Endothelial cell (in vitro differentiated cells): Measurements from ENCODE around the gene SCAF1. TPM values are rescaled to one million over a fixed set of nuclear protein-coding genes. Genes with fewer than 3 reads are reported as not detected.

Experiments used
- DNase-seq: peaks from one replicate; pipeline ENCODE4 v3.0.0; 2021; ENCODE audit warnings: low spot score
- H3K27ac Mint-ChIP-seq: one replicate; pipeline ENCODE4 v1.8.0; 2021; ENCODE audit warnings: mixed read lengths, inconsistent platforms; ENCODE audit not compliant: unreplicated experiment
- H3K27me3 Mint-ChIP-seq: one replicate; pipeline ENCODE4 v1.8.0; 2021; ENCODE audit warnings: mild to moderate bottlenecking, moderate library complexity, mixed read lengths, inconsistent platforms; ENCODE audit not compliant: unreplicated experiment
- H3K36me3 Mint-ChIP-seq: one replicate; pipeline ENCODE4 v1.8.0; 2021; ENCODE audit warnings: mild to moderate bottlenecking, low read depth, mixed read lengths, inconsistent platforms; ENCODE audit not compliant: unreplicated experiment
- H3K4me1 Mint-ChIP-seq: one replicate; pipeline ENCODE4 v1.8.0; 2021; ENCODE audit warnings: mild to moderate bottlenecking, mixed read lengths, inconsistent platforms; ENCODE audit not compliant: unreplicated experiment
- H3K4me3 Mint-ChIP-seq: one replicate; pipeline ENCODE4 v1.8.0; 2021; ENCODE audit warnings: mild to moderate bottlenecking, mixed read lengths, inconsistent platforms; ENCODE audit not compliant: unreplicated experiment
- H3K9me3 Mint-ChIP-seq: one replicate; pipeline ENCODE4 v1.8.0; 2021; ENCODE audit warnings: mixed read lengths, inconsistent platforms; ENCODE audit not compliant: unreplicated experiment
- total RNA-seq: library from RNA; stranded (reverse); fragmentation: NEBNext Ultra II Directional; extraction: Animal tissue kit (Norgen Biotek cat#: 25700); gene quantifications from one replicate; pipeline ENCODE4 v1.2.1, GENCODE V29; 2021; ENCODE audit not compliant: unreplicated experiment
- TF ChIP-seq, protein P1 (sequence below): fragments of 200-600 bp; sonication (generic); IDR thresholded peaks from one replicate; pipeline ENCODE4 v1.5.0; 2021; ENCODE audit warnings: antibody characterized with exemption; ENCODE audit not compliant: unreplicated experiment

The SCAF1 gene
- total RNA-seq, 1 donor from 2014 or later, result 90.3 TPM

DNA sequence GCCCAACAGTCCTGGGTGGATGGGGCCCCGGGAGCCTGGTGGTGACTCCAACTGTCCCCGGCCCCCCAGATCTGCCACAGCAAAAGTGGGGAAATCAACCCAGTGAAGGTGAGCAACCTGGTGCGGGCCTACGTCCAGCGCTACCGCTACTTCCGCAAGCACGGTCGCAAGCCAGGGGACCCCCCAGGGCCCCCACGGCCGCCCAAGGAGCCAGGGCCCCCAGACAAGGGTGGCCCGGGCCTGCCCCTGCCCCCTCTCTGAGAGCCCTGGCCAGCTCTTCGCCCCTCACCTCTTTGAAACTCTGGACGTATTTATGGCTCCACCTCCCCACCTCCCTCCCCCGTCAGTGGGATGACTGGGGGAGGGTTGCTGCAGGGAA is 16.1 kb downstream of the SCAF1 start:
- H3K4me1 Mint-ChIP-seq, result no peaks in the 10 kb centered on the region
- no peak for DNase-seq
- no peak overlapping the region for H3K4me3 Mint-ChIP-seq
- H3K27ac Mint-ChIP-seq, result no peak overlapping the region
- peaks cover 46% of the 10 kb centered on the region for H3K36me3 Mint-ChIP-seq
- peaks cover 22% of the 10 kb centered on the region for H3K27me3 Mint-ChIP-seq
- no peaks in the 10 kb centered on the region for H3K9me3 Mint-ChIP-seq
- TF ChIP-seq, protein P1, sequence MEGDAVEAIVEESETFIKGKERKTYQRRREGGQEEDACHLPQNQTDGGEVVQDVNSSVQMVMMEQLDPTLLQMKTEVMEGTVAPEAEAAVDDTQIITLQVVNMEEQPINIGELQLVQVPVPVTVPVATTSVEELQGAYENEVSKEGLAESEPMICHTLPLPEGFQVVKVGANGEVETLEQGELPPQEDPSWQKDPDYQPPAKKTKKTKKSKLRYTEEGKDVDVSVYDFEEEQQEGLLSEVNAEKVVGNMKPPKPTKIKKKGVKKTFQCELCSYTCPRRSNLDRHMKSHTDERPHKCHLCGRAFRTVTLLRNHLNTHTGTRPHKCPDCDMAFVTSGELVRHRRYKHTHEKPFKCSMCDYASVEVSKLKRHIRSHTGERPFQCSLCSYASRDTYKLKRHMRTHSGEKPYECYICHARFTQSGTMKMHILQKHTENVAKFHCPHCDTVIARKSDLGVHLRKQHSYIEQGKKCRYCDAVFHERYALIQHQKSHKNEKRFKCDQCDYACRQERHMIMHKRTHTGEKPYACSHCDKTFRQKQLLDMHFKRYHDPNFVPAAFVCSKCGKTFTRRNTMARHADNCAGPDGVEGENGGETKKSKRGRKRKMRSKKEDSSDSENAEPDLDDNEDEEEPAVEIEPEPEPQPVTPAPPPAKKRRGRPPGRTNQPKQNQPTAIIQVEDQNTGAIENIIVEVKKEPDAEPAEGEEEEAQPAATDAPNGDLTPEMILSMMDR, result no peak

DNA sequence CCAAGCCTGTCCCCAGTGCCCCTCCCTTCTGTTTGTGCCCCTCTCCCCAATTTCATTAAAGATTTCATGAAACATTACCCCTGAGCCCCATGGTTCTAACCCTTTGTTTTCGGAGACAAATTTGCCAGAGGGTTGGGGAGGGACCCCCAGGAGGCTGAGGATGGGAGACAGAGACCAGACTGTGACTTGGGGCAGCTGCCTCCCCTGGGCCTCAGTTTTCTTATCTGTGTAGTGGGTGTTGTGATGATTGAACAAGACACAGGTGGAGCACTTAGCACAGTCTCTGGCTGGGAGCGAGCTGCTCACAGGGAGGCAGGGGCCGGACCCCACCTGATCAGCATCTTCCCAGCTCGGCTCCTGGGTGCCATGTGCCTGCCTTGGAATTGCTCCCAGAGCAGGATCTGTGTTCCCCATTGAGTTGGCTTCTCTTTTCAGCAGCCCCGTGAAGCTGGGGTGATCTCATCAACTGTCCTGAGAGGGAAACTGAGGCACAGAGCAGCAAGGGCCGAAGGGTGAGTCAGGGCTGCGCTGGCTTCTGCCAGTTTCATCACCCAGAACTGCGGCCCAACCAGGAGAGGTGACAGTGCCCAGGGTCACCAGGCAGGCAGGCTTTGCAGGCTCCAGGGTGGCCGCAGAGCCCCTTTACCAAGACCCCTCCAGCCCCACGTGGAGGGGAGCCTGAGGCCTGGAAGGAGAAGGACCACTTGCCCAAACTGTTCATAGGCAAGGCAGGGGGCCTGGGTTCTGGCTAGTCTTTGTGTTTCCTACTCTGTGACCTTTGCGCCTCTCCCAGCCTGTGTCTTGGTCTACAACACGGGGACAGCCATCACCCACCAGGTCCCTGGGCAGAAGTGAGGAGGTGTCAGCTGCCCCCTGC is 16.8 kb downstream of the SCAF1 start:
- Mint-ChIP-seq H3K27ac (peak overlapping the region; percentile 52), H3K27me3 (peaks cover 22% of the 10 kb centered on the region), H3K36me3 (peaks cover 46% of the 10 kb centered on the region), H3K4me1 (no peaks in the 10 kb centered on the region), H3K4me3 (peak overlapping the region; percentile 21), H3K9me3 (no peaks in the 10 kb centered on the region)
- no peak for DNase-seq
- TF ChIP-seq, protein P1, result no peak

DNA sequence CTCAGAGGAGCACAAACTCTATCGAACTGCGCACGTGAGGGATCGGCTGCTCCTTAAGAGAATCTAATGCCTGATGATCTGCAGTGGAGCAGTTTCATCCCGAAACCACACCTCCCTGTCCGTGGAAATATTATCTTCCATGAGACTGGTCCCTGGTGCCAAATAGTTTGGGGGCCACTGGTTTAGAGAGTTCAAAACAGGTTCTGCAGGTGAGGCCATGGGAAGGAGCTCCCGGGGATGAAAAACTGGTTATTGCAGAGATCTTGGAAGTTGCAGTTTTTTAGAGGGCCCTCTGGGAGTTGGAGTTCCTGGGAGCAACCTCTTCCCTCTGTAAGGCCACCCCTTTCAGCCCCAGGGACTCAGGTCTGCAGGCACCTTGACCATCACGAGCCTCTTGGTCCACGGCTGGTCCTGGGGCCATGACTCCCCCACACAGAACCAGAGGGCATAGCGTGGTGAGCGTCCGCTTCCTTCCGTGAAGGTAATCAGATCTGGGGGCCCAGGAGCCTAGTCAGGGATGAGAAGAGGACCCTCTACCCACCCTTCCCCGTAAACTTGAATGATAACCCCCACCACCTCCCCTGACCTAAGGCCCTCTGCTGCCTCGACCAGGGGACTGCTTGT is 18.4 kb downstream of the SCAF1 start:
- DNase-seq, result no peak
- H3K9me3 Mint-ChIP-seq, result no peaks in the 10 kb centered on the region
- TF ChIP-seq, protein P1, result no peak
- peak overlapping the region; percentile 76 for H3K4me3 Mint-ChIP-seq
- peaks cover 28% of the 10 kb centered on the region for H3K27me3 Mint-ChIP-seq
- H3K4me1 Mint-ChIP-seq, result peaks cover 11% of the 10 kb centered on the region
- H3K36me3 Mint-ChIP-seq, result peaks cover 47% of the 10 kb centered on the region
- H3K27ac Mint-ChIP-seq, result no peak overlapping the region

DNA sequence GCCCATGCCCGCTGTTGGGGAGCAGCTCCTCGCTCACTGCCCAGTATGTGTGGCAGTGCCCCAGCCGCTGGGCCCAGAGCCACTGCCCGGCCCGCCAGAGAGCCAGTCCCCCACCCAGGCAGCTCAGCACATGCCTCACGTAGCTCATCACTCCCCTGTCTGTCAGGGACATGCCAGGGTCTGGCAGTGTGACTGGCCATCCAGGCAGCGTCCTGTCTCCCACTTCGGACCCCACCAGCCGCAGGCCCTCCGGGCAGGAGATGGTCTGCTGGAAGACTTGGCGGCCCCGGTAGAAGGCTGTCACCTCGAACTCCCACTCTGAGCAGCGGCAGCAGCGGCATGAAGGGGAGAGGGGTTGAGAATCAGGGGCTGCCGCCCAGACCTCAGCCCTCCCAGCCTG is 20.0 kb downstream of the SCAF1 start:
- no peak overlapping the region for H3K4me3 Mint-ChIP-seq
- no peak for DNase-seq
- H3K27ac Mint-ChIP-seq, result no peak overlapping the region
- TF ChIP-seq, protein P1, result no peak
- no peaks in the 10 kb centered on the region for H3K9me3 Mint-ChIP-seq
- peaks cover 25% of the 10 kb centered on the region for H3K27me3 Mint-ChIP-seq
- peaks cover 17% of the 10 kb centered on the region for H3K4me1 Mint-ChIP-seq
- peaks cover 36% of the 10 kb centered on the region for H3K36me3 Mint-ChIP-seq

DNA sequence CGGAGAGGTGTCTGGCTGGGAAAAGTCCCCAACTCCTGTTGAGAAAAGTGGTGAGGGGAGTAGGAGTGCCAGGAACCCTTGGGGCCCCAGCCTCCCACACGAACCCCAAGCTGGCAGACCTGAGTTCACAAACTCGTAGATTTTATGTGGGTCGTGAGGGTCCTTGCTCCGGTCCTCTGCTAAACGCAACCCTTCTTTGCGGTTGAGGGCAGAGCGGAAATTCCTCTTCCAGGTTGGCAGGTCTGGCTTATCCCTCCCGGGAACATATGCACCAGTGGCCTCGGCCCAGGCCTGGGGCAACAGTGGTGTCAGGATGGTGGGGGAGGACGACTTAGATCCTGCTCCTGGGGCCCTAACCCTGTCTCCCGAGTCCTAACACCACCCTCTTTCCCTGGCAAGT is 21.2 kb downstream of the SCAF1 start:
- Mint-ChIP-seq H3K27me3 (peaks cover 30% of the 10 kb centered on the region), H3K36me3 (peaks cover 31% of the 10 kb centered on the region), H3K27ac (peak overlapping the region; percentile 24), H3K4me3 (peak overlapping the region; percentile 56), H3K9me3 (no peaks in the 10 kb centered on the region), H3K4me1 (peaks cover 17% of the 10 kb centered on the region)
- TF ChIP-seq, protein P1, result no peak
- DNase-seq, result no peak
